ENCODE results near the gene LYSET.
A peak's percentile ranks its signal among the peaks of the same experiment; 100 is the strongest.
"Not testable (repeated sequence)": the region's sequence is repeated elsewhere in the genome, so short reads cannot be mapped to it uniquely, and the experiment has no call there.

Gene LYSET

GRCh38 chr14:93223565-93223964, 38.4 kb downstream of the LYSET start:
- no peak for DNase-seq (ENCODE audit: low spot score)

- DNase-seq (ENCODE audit: low spot score) = no peak
Observed at GRCh38 chr14:93228550-93228949, 43.4 kb downstream of the LYSET start.

GRCh38 chr14:93230539-93230938, 45.4 kb downstream of the LYSET start:
- DNase-seq (ENCODE audit: low spot score) = no peak

- DNase-seq (ENCODE audit: low spot score) = peak; percentile 70
Observed at GRCh38 chr14:93231129-93231979, 46.2 kb downstream of the LYSET start.

- DNase-seq (ENCODE audit: low spot score) = no peak
Observed at GRCh38 chr14:93232159-93232558, 47.0 kb downstream of the LYSET start.

GRCh38 chr14:93233078-93233477, 48.0 kb downstream of the LYSET start:
- not testable (repeated sequence) for DNase-seq (ENCODE audit: low spot score)

GRCh38 chr14:93234798-93235197, 49.7 kb downstream of the LYSET start:
- DNase-seq (ENCODE audit: low spot score) = peak; percentile 80
